Vagina (tissue), 2 donors: ENCODE measurements around the gene DNAH10.

Experiments used
- CTCF ChIP-seq, 3 experiments: fragments of 450-650 bp in 2 of 3; fragments of 200-600 bp in 1 of 3; sonication (generic) in 1 of 3; IDR thresholded peaks; one replicate each; pipeline ENCODE4 v1.5.1; 2017 to 2019; ENCODE audit warnings: antibody characterized with exemption in 3 of 3, mild to moderate bottlenecking in 2 of 3, moderate library complexity in 2 of 3
- POLR2A ChIP-seq, 2 donors: fragments of 450-650 bp; IDR thresholded peaks; one replicate each; pipeline ENCODE4 v1.6.1; 2017; ENCODE audit warnings: antibody characterized with exemption in 2 of 2, mild to moderate bottlenecking in 2 of 2, moderate library complexity in 2 of 2
- POLR2AphosphoS5 ChIP-seq, 2 donors: sonication (generic); formaldehyde crosslinking; IDR thresholded peaks; one replicate each; pipeline ENCODE4 v1.9.0; 2017; ENCODE audit warnings: antibody characterized with exemption in 2 of 2, mild to moderate bottlenecking in 2 of 2, low read depth in 1 of 2; ENCODE audit not compliant: insufficient read depth in 1 of 2

GRCh38 chr12:123891011-123891410 is 128.9 kb downstream of the DNAH10 start:
- TF ChIP-seq CTCF (IDR thresholded peaks at IDR 0.05) (no peak), POLR2A (IDR thresholded peaks at IDR 0.05) (no peak), POLR2AphosphoS5 (IDR thresholded peaks at IDR 0.05; ENCODE audit: insufficient read depth in 1 of 2, low read depth in 1 of 2) (no peak)
